ENCODE measurements around the gene PRKAR2B. TPM values are rescaled to one million over a fixed set of nuclear protein-coding genes. Genes with fewer than 3 reads are reported as not detected.

Gene PRKAR2B
- total RNA-seq, 3 donors from 2014 or later, result 34.7 to 252 (median 64.1) TPM

GRCh38 chr7:107104801-107105200, 60.3 kb downstream of the PRKAR2B start:
- no peaks in the 10 kb centered on the region for H3K36me3 ChIP-seq
- no peaks in the 10 kb centered on the region for H3K27me3 ChIP-seq
- no peak for DNase-seq (ENCODE audit: low spot score in 2 of 2)
- no peaks in the 10 kb centered on the region for H3K9me3 ChIP-seq
- H3K27ac ChIP-seq, result no peak overlapping the region
- no peak overlapping the region for H3K4me3 ChIP-seq
- no peaks in the 10 kb centered on the region for H3K4me1 ChIP-seq
- TF ChIP-seq POLR2AphosphoS5 (IDR thresholded peaks at IDR 0.05) (no peak), POLR2A (IDR thresholded peaks at IDR 0.05) (no peak), CTCF (IDR thresholded peaks at IDR 0.05) (no peak)
- intact Hi-C loops (cut with DNase I; ENCODE audit: low total_unique reads), result no loop called here

GRCh38 chr7:107105591-107106245, 61.2 kb downstream of the PRKAR2B start:
- H3K27ac ChIP-seq, result no peak overlapping the region
- no peak for TF ChIP-seq POLR2AphosphoS5 (IDR thresholded peaks at IDR 0.05)
- TF ChIP-seq POLR2A (IDR thresholded peaks at IDR 0.05), result no peak
- TF ChIP-seq CTCF (IDR thresholded peaks at IDR 0.05), result no peak
- H3K9me3 ChIP-seq, result no peaks in the 10 kb centered on the region
- no peaks in the 10 kb centered on the region for H3K36me3 ChIP-seq
- DNase-seq (ENCODE audit: low spot score in 2 of 2), result no peak
- no peaks in the 10 kb centered on the region for H3K4me1 ChIP-seq
- no peak overlapping the region for H3K4me3 ChIP-seq
- H3K27me3 ChIP-seq, result no peaks in the 10 kb centered on the region
- intact Hi-C loops (cut with DNase I; ENCODE audit: low total_unique reads), result no loop called here

- no peaks in the 10 kb centered on the region for H3K36me3 ChIP-seq
- no peak overlapping the region for H3K4me3 ChIP-seq
- intact Hi-C loops (cut with DNase I; ENCODE audit: low total_unique reads), result no loop called here
- no peaks in the 10 kb centered on the region for H3K9me3 ChIP-seq
- TF ChIP-seq CTCF (IDR thresholded peaks at IDR 0.05), result no peak
- TF ChIP-seq POLR2AphosphoS5 (IDR thresholded peaks at IDR 0.05), result no peak
- TF ChIP-seq POLR2A (IDR thresholded peaks at IDR 0.05), result no peak
- H3K27me3 ChIP-seq, result no peaks in the 10 kb centered on the region
- no peak overlapping the region for H3K27ac ChIP-seq
- H3K4me1 ChIP-seq, result no peaks in the 10 kb centered on the region
- no peak for DNase-seq (ENCODE audit: low spot score in 2 of 2)
These were observed 64.4 kb downstream of the PRKAR2B start for GRCh38 chr7:107108793-107109371.

- Histone ChIP-seq H3K4me3 (no peak overlapping the region), H3K36me3 (no peaks in the 10 kb centered on the region), H3K27ac (no peak overlapping the region), H3K9me3 (no peaks in the 10 kb centered on the region), H3K4me1 (no peaks in the 10 kb centered on the region), H3K27me3 (no peaks in the 10 kb centered on the region)
- TF ChIP-seq POLR2AphosphoS5 (IDR thresholded peaks at IDR 0.05) (no peak), POLR2A (IDR thresholded peaks at IDR 0.05) (no peak), CTCF (IDR thresholded peaks at IDR 0.05) (no peak)
- intact Hi-C loops (cut with DNase I; ENCODE audit: low total_unique reads), result no loop called here
- no peak for DNase-seq (ENCODE audit: low spot score in 2 of 2)
These were observed 65.5 kb downstream of the PRKAR2B start for GRCh38 chr7:107109955-107110354.

GRCh38 chr7:107111196-107111595, 66.7 kb downstream of the PRKAR2B start:
- intact Hi-C loops (cut with DNase I; ENCODE audit: low total_unique reads), result no loop called here
- DNase-seq (ENCODE audit: low spot score in 2 of 2), result no peak
- Histone ChIP-seq H3K27ac (no peak overlapping the region), H3K27me3 (no peaks in the 10 kb centered on the region), H3K36me3 (no peaks in the 10 kb centered on the region), H3K4me3 (no peak overlapping the region), H3K9me3 (no peaks in the 10 kb centered on the region), H3K4me1 (no peaks in the 10 kb centered on the region)
- TF ChIP-seq POLR2A (IDR thresholded peaks at IDR 0.05), result no peak
- TF ChIP-seq POLR2AphosphoS5 (IDR thresholded peaks at IDR 0.05), result no peak
- no peak for TF ChIP-seq CTCF (IDR thresholded peaks at IDR 0.05)

Measured in breast epithelium (tissue), 4 donors.